ENCODE data around the gene ESYT3. TPM values are rescaled to one million over a fixed set of nuclear protein-coding genes. Genes with fewer than 3 reads are reported as not detected.

Gene ESYT3
- total RNA-seq, 1 experiment from 2014 or later: 6.3 TPM

DNA sequence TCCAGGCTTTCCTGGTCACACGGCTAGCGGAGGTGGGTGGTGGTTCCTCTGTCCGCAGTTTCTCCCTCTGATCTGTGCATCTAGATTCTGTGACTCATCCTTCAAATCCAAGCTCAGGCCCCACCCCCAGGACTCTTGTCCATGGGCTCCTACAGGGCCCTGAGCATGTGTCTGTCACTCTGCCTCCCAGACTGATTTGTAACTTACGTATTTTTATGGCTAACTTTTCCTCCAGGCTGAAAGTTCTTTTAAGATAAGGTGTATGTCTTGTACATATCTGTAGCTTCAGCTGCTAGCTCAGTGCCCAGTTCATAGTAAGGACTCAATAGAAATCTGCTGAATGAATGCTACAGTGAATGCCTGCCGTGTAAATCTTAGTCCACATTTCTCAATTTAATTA is 8.0 kb downstream of the ESYT3 start:
- H4K5ac ChIP-seq (ENCODE audit: insufficient read length, low read depth, low read length): no peak overlapping the region
- H3K4me2 ChIP-seq (ENCODE audit: insufficient read depth, insufficient read length, low read length): no peak overlapping the region

More for the DNA sequence above, 8.0 kb downstream of the ESYT3 start:
- Mint-ChIP-seq H3K9me3 (no peaks in the 10 kb centered on the region), H3K4me3 (no peak overlapping the region), H3K4me1 (peaks cover 15 to 18% of the 10 kb centered on the region in 2 experiments), H3K27ac (no peak overlapping the region; a peak in 1 of 7 replicates), H3K27me3 (ENCODE audit: low read depth) (peaks cover 7% of the 10 kb centered on the region), H3K36me3 (ENCODE audit: insufficient read depth in 1 of 3, low read depth in 3 of 3) (no peaks in the 10 kb centered on the region; a peak in 1 of 7 replicates)
- no peak overlapping the region for H3K9ac ChIP-seq (ENCODE audit: extremely low read depth, insufficient read length, low read length)
- H2BK20ac ChIP-seq (ENCODE audit: low read depth, low read length, poor library complexity, severe bottlenecking): no peak overlapping the region
- no peaks in the 10 kb centered on the region for H3K4me1 ChIP-seq (ENCODE audit: insufficient read depth, low read length)
- TF ChIP-seq, protein P1, sequence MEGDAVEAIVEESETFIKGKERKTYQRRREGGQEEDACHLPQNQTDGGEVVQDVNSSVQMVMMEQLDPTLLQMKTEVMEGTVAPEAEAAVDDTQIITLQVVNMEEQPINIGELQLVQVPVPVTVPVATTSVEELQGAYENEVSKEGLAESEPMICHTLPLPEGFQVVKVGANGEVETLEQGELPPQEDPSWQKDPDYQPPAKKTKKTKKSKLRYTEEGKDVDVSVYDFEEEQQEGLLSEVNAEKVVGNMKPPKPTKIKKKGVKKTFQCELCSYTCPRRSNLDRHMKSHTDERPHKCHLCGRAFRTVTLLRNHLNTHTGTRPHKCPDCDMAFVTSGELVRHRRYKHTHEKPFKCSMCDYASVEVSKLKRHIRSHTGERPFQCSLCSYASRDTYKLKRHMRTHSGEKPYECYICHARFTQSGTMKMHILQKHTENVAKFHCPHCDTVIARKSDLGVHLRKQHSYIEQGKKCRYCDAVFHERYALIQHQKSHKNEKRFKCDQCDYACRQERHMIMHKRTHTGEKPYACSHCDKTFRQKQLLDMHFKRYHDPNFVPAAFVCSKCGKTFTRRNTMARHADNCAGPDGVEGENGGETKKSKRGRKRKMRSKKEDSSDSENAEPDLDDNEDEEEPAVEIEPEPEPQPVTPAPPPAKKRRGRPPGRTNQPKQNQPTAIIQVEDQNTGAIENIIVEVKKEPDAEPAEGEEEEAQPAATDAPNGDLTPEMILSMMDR (conservative IDR thresholded peaks at IDR 0.05): no peak
- no peak overlapping the region for H2AK5ac ChIP-seq (ENCODE audit: insufficient read length, low read length)
- no peaks in the 10 kb centered on the region for H3K27me3 ChIP-seq (ENCODE audit: insufficient read depth, low read length)
- H2AFZ ChIP-seq (ENCODE audit: low read length): no peak overlapping the region
- H3K79me2 ChIP-seq (ENCODE audit: insufficient read depth, low read length): no peaks in the 10 kb centered on the region
- H2BK120ac ChIP-seq (ENCODE audit: low read depth, low read length, poor library complexity, severe bottlenecking): no peak overlapping the region
- no peak overlapping the region for H3K23ac ChIP-seq (ENCODE audit: insufficient read length, low read depth, low read length)
- WGBS (ENCODE audit: extremely low coverage, insufficient read length, low lambda C conversion rate): no CpG with 5 or more reads among the region's 5 CpGs
- no peak overlapping the region for H4K8ac ChIP-seq (replicated peaks; ENCODE audit: insufficient read length, low read depth, low read length)
- H4K20me1 ChIP-seq (ENCODE audit: control insufficient read depth, insufficient read depth, insufficient read length): no peaks in the 10 kb centered on the region
- no peaks in the 10 kb centered on the region for H3K9me3 ChIP-seq (ENCODE audit: control insufficient read depth, low read depth, low read length)
- no peak overlapping the region for H3K56ac ChIP-seq (ENCODE audit: insufficient read length, low read depth, low read length)
- H2BK15ac ChIP-seq (ENCODE audit: low read depth, low read length): no peak overlapping the region
- H3T11ph ChIP-seq (ENCODE audit: low read length): no peak overlapping the region
- H3K23me2 ChIP-seq (ENCODE audit: insufficient read length, low read depth, low read length, poor library complexity, severe bottlenecking): no peaks in the 10 kb centered on the region
- H2BK5ac ChIP-seq (ENCODE audit: insufficient read length, low read length): no peak overlapping the region
- H3K14ac ChIP-seq (ENCODE audit: insufficient read depth, low read length): no peak overlapping the region
- no peak overlapping the region for H3K18ac ChIP-seq (ENCODE audit: insufficient read length, low read depth, low read length)
- no peak overlapping the region for H3K27ac ChIP-seq (ENCODE audit: insufficient read length, low read depth, low read length)
- no peak overlapping the region for H4K91ac ChIP-seq (ENCODE audit: insufficient read length, low read depth, low read length)
- no peak overlapping the region for H3K4ac ChIP-seq (ENCODE audit: low read depth, low read length)
- no peaks in the 10 kb centered on the region for H3K79me1 ChIP-seq (ENCODE audit: insufficient read depth, low read depth, low read length, poor library complexity, severe bottlenecking)
- DNase-seq: no peak
- no peak overlapping the region for H2BK12ac ChIP-seq (ENCODE audit: insufficient read length, low read depth, low read length)
